ENCODE measurements around the gene SLC22A13. TPM values are rescaled to one million over a fixed set of nuclear protein-coding genes. Genes with fewer than 3 reads are reported as not detected.

The SLC22A13 gene
- total RNA-seq, 3 donors from 2014 or later (not counting 1 experiment from before 2014, with no cell fraction given), result 0.16 to 0.85 (median 0.40) TPM

DNA sequence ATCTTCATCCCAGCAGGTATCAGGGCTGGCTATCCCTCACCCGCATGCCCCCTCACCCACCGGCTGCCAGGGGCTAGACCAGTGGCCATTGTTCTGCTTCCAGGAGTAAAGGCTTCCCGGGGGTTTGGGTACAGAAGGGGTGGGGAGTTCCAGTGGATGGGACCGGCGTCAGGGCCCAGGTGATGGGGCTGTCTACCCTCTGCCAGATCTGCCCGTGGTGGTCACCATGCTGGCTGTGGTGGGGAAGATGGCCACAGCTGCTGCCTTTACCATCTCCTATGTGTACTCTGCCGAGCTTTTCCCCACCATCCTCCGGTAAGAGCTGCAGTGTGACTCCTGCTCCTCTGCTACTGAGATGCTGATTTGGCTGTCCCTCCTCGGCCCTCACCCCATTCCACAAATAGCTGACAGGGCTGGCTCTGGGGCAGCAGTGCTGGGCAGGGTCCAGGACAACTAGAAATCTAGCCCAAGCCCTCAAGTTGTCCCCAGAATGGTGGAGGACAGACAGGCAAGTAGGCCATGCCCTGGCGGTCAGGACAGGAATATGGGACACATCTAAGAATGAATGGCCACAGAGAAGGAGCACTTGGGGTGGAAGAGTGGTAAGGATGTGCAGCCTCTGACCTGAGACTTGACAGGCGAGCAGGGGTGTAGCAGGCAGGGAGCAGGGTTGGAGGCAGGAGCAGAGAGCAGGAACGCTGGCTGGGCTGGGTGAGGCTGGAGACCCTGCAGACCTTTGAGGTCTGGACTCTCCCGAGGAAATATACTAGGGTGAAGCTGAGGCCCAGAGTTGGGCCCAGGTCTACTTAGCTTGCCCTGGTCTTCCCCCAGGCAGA lies 10.7 kb downstream of the SLC22A13 start:
- H3K9me3 ChIP-seq (ENCODE audit: control insufficient read depth, insufficient read depth, low read length), result no peaks in the 10 kb centered on the region
- H3K27me3 ChIP-seq (ENCODE audit: control insufficient read depth, insufficient read depth, low read length), result no peaks in the 10 kb centered on the region
- no peak for ATAC-seq
- no peak overlapping the region for H3K27ac ChIP-seq (ENCODE audit: low read length)
- DNase-seq, result no peak
- Mint-ChIP-seq H3K4me3 (no peak overlapping the region), H3K27me3 (ENCODE audit: low read depth in 2 of 2) (no peaks in the 10 kb centered on the region), H3K27ac (no peak overlapping the region), H3K36me3 (no peaks in the 10 kb centered on the region), H3K9me3 (no peaks in the 10 kb centered on the region), H3K4me1 (no peaks in the 10 kb centered on the region)
- H3K36me3 ChIP-seq (ENCODE audit: control insufficient read depth, insufficient read depth, low read length), result no peaks in the 10 kb centered on the region
- no peaks in the 10 kb centered on the region for H3K4me1 ChIP-seq (ENCODE audit: control insufficient read depth, insufficient read depth, low read length)
- WGBS (ENCODE audit: insufficient coverage), result 93% methylated on average over 13 of the region's 13 CpGs
- intact Hi-C loops (cut with micrococcal nuclease), result no loop called here
- H3K4me3 ChIP-seq (ENCODE audit: low read length), result no peak overlapping the region
- TF ChIP-seq, protein P1, sequence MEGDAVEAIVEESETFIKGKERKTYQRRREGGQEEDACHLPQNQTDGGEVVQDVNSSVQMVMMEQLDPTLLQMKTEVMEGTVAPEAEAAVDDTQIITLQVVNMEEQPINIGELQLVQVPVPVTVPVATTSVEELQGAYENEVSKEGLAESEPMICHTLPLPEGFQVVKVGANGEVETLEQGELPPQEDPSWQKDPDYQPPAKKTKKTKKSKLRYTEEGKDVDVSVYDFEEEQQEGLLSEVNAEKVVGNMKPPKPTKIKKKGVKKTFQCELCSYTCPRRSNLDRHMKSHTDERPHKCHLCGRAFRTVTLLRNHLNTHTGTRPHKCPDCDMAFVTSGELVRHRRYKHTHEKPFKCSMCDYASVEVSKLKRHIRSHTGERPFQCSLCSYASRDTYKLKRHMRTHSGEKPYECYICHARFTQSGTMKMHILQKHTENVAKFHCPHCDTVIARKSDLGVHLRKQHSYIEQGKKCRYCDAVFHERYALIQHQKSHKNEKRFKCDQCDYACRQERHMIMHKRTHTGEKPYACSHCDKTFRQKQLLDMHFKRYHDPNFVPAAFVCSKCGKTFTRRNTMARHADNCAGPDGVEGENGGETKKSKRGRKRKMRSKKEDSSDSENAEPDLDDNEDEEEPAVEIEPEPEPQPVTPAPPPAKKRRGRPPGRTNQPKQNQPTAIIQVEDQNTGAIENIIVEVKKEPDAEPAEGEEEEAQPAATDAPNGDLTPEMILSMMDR (IDR thresholded peaks at IDR 0.05), result no peak

DNA sequence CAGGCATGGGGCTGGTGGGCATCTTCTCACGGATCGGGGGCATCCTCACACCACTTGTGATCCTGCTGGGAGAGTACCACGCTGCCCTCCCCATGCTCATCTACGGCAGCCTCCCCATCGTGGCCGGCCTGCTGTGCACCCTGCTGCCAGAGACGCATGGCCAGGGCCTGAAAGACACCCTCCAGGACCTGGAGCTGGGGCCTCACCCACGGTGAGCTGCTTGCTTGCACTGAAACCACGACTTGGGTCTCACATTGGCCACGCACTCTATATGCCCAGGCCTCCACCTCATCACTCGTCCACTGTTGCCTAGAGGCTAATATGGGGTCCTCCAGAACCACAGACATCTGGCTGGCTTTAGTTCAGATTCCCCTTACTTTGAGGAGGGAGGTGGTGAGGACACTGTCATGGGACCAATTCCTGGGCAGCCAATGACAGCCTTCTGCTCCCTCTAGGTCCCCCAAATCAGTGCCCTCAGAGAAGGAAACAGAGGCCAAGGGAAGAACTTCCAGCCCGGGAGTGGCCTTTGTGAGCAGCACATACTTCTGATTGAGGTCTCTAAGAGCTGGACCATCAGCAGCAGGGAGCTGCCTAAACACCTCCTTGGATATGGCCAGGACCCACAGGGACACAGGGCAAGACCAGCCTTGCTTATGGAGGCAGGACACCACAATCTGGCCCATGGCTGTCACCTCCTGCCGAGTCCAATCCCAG lies 11.5 kb downstream of the SLC22A13 start:
- TF ChIP-seq, protein P1 (IDR thresholded peaks at IDR 0.05), result no peak
- Mint-ChIP-seq H3K27ac (no peak overlapping the region), H3K27me3 (ENCODE audit: low read depth in 2 of 2) (no peaks in the 10 kb centered on the region), H3K9me3 (no peaks in the 10 kb centered on the region), H3K36me3 (no peaks in the 10 kb centered on the region), H3K4me3 (no peak overlapping the region), H3K4me1 (no peaks in the 10 kb centered on the region)
- DNase-seq, result no peak
- WGBS (ENCODE audit: insufficient coverage), result 85% methylated on average over 13 of the region's 13 CpGs
- Histone ChIP-seq H3K4me3 (ENCODE audit: low read length) (no peak overlapping the region), H3K27me3 (ENCODE audit: control insufficient read depth, insufficient read depth, low read length) (no peaks in the 10 kb centered on the region), H3K4me1 (ENCODE audit: control insufficient read depth, insufficient read depth, low read length) (no peaks in the 10 kb centered on the region), H3K9me3 (ENCODE audit: control insufficient read depth, insufficient read depth, low read length) (no peaks in the 10 kb centered on the region), H3K27ac (ENCODE audit: low read length) (no peak overlapping the region), H3K36me3 (ENCODE audit: control insufficient read depth, insufficient read depth, low read length) (no peaks in the 10 kb centered on the region)
- intact Hi-C loops (cut with micrococcal nuclease), result no loop called here
- ATAC-seq, result no peak

DNA sequence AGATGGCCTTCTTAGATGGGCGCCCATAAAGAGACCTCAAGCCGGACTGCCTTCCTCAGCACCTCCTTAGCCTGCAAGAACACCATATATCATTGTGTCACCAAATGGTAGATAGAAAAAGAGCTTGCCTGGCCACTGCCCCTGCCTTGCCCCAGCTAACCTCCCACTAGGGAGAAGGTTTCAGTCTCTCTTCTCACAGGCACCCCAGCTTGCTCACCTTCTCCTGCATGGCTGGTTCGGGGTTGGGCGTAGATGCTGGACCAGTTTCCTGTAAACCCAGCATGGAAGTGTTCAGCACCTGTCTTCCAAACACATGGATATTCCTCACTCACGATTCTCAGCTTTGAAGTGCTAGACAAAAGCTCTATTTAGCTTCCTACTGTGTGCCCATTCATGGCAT lies 13.2 kb downstream of the SLC22A13 start:
- intact Hi-C loops (cut with micrococcal nuclease), result no loop called here
- Mint-ChIP-seq H3K27ac (no peak overlapping the region), H3K4me1 (no peaks in the 10 kb centered on the region), H3K9me3 (no peaks in the 10 kb centered on the region), H3K27me3 (ENCODE audit: low read depth in 2 of 2) (no peaks in the 10 kb centered on the region), H3K36me3 (no peaks in the 10 kb centered on the region), H3K4me3 (no peak overlapping the region)
- ATAC-seq (no peak), DNase-seq (no peak)
- WGBS (ENCODE audit: insufficient coverage), result 93% methylated on average over 3 of the region's 5 CpGs
- Histone ChIP-seq H3K9me3 (ENCODE audit: control insufficient read depth, insufficient read depth, low read length) (no peaks in the 10 kb centered on the region), H3K4me3 (ENCODE audit: low read length) (no peak overlapping the region), H3K4me1 (ENCODE audit: control insufficient read depth, insufficient read depth, low read length) (no peaks in the 10 kb centered on the region), H3K36me3 (ENCODE audit: control insufficient read depth, insufficient read depth, low read length) (no peaks in the 10 kb centered on the region), H3K27ac (ENCODE audit: low read length) (no peak overlapping the region), H3K27me3 (ENCODE audit: control insufficient read depth, insufficient read depth, low read length) (no peaks in the 10 kb centered on the region)
- TF ChIP-seq, protein P1 (IDR thresholded peaks at IDR 0.05), result no peak
